Measurements from ENCODE around the gene SNIP1.
"Not testable (repeated sequence)": the region's sequence is repeated elsewhere in the genome, so short reads cannot be mapped to it uniquely, and the experiment has no call there.

Gene SNIP1

DNA sequence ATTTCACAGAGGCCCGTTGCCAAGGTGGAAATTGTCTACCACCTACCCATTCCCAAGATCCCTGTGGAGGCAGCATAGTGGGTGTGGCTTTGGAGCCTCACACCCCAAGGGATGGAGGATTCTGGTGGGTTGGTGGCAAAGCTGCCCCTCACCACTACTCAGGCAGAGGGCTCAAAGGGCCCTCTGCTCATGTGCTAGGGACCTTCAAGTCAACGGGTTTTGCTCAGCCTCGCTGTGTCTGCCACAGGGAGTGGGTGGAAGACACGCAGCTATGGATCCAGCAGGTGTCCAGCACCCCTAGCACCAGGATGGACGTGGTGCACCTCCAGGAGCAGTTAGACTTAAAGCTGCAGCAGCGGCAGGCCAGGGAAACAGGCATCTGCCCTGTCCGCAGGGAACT is 5.0 kb upstream of the SNIP1 start:
- no peak for DNase-seq (ENCODE audit: low read depth)

DNA sequence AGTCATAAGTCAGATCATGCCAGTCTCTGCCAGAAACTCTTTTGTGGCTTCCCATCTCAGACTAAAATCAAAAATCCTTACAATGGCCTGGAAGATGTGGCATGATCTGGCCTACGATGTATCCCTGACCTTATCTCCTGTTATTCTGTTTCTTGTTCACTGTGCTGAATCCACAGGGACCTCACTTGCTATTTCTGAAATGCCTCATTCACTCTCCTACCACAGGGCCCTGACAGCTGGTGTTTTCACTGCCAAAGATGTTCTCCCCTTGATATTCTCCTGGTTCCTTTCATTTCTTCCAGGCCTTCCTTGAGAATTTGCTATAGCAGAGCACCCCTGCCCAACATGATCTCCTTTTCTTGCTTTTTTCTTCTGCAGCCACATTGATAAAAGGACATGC is 4.3 kb upstream of the SNIP1 start:
- no peak for DNase-seq (ENCODE audit: low read depth)

DNA sequence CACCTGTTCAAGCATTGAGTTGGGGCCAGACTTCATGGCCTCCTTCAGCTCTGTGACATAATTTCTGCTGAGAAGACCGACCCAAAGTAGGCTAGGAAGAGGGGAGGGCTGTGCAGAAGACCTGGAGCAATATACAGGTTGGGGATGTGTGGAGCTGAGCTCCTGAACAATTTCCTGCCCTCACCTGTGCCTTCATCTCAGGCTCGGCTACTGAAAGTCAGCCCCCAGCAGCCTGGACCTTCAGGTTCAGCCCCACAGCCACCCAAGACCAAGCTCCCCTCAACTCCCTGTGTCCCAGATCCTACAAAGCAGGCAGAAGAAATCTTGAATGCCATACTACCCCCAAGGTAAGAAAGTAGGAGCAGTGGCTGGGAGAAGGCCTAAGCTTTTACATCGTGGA is 3.3 kb upstream of the SNIP1 start:
- DNase-seq (ENCODE audit: low read depth), result no peak

DNA sequence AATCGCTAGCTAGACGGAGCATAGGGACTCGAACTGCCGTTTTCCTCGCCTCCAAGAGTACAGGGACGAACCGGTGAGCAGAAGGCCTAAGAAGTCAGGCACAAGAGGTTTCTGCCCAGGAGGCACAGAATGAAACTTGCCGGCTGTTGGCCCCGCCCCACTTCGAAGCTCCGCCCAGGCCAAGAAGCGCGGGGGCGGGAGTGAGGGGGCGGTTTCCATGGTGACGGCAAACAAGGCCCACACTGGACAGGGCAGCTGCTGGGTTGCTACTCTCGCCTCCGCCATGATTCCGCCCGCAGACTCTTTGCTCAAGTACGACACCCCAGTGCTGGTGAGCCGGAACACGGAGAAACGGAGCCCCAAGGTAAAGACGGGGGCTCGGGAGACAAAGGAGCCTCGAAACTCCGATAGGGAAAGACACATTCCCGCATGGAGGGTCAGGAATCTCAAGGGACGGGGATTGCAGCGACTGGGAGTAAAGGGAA is 2.7 kb upstream of the SNIP1 start, which contains the start of gene DNALI1:
DNALI1 (plus strand) TSS at position 229 of the 485 bp plus-strand sequence; CDS start at position 284, 55 bp downstream.
- DNase-seq (ENCODE audit: low read depth), result no peak

DNA sequence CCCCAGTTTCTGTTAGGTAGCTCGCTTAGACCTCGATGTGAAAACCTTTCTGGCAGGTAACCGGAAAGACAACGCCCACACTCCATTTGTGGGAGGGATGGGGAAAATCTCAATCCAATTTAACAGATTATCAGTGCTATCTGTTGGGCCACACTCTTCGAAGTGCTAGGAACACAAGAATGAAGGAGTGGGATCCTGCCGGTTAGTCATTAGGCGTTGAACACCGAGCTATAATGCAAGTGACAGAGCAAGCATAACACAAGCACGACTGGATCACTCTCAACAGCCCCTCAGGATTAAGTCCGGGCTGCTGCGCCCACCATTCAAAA is 531 bp downstream of the SNIP1 start:
- no peak for DNase-seq (ENCODE audit: low read depth)

DNA sequence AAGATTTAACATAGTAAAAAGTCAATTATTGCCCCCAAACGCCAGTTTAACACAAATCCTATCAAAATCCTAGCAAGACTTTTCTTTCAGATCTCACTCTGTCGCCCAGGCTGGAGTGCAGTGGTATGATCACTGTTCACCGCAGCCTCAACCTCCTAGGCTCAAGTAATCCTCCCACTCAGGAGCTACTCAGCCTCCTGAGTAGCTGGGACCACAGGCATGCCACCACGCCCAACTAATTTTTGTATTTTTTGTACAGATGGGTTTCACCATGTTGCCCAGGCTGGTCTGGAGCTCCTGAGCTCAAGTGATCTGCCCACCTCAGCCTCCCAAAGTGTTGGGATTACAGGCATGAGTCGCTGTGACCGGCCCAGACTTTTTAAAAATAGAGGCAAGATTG is 4.8 kb downstream of the SNIP1 start:
- no peak for DNase-seq (ENCODE audit: low read depth)

DNA sequence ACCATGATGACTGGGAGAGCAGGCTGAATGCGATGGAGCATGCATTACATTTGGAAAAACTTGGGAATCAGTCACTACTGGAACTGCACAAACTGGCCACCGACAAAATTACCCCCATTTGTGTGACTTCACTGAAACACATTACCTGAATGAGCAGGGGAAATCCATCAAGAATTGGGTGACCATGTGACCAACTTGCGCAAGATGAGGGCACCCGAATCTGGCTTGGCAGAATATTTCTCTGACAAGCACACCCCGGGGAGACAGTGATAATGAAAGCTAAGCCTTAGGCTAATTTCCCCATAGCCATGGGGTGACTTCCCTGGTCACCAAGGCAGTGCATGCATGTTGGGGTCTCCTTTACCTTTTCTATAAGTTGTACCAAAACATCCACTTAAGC is 9.1 kb downstream of the SNIP1 start:
- DNase-seq (ENCODE audit: low read depth), result no peak

DNA sequence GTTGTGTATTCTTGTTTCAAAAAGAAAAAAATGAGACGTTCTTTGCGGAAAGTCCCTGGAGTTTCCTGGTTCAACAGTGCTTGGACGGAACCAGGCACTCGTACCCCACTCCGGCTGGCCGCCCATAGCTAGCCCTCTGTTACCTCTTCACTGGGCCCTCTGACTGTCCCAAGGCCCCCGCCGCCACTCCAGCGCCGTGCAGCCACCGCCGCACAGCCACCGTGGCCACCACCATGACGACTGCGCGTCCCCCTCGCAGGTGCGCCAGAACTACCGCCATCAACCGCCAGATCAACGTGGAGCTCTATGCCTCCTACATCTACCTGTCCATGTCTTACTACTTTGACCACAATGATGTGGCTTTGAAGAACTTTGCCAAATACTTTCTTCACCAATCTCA is 9.6 kb downstream of the SNIP1 start:
- DNase-seq (ENCODE audit: low read depth), result no peak

DNA sequence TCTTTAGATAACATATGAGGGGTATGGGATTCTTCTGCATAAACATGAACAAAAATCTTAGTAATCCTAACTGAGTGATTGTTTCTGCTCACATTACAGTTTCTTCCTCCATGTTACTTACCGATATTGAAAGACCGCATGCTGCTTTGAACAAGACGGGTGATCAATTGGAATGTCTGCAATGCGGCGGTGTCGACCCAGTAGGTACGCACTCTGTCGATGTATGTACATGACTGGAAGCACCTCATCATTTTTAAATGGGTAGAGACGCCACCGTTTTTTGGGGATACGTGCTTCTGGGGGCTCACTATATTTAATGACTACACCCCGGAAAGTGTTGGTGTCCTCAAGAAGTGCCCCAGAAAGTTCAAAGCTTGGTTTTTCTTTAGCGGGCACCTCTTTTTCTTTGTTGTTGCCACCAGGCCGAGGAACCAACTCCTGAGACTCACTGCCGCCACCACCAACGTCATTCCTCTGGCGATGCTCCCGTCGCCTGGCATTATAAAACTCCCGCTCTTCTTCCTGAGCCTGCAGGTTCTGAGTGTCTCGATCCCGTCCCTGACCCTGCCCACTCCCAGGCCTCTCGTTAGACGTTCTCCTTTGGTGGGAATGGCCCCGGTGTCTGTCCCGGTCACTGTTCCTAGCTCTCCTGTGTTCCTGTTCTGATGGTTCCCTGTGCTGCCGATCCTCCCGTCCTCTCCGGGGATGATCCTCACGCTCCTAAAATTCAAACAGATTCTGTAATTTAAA is 13.9 kb downstream of the SNIP1 start:
- no peak for DNase-seq (ENCODE audit: low read depth)

DNA sequence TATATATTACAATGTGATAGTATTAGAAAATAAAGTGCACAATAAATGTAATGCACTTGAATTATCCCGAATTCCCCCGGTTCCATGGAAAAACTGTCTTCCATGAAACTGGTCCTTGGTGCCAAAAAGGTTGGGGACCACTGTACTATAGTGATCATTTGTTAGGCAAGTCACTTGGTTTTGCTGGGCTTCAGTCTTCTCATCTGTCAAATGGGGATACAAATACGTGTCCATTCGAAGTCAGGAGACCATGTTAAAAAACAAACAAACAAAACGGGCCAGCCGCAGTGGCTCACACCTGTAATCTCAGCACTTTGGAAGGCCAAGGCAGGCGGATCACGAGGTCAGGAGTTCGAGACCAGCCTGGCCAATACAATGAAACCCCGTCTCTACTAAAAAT is 14.9 kb downstream of the SNIP1 start:
- not testable (repeated sequence) for DNase-seq (ENCODE audit: low read depth)

DNA sequence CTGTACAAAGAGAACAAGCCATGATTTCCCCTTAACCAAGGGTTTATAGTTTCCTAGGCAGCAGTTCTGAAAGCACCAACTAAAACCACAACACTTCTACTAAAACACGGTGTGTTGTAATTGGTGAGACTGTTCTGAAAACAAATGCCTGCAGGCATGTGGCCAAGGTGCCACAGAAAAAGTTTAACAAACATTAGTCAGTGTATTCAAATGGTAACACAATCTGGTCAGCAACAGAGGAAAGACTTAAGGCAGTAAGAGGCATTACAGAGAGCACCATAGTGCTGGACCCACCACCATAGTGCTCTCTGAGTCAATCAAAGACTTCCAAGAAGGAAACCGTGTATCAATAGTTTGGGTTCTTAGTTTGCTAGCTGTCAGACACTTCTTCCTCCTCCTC is 16.7 kb downstream of the SNIP1 start:
- DNase-seq (ENCODE audit: low read depth), result no peak

DNA sequence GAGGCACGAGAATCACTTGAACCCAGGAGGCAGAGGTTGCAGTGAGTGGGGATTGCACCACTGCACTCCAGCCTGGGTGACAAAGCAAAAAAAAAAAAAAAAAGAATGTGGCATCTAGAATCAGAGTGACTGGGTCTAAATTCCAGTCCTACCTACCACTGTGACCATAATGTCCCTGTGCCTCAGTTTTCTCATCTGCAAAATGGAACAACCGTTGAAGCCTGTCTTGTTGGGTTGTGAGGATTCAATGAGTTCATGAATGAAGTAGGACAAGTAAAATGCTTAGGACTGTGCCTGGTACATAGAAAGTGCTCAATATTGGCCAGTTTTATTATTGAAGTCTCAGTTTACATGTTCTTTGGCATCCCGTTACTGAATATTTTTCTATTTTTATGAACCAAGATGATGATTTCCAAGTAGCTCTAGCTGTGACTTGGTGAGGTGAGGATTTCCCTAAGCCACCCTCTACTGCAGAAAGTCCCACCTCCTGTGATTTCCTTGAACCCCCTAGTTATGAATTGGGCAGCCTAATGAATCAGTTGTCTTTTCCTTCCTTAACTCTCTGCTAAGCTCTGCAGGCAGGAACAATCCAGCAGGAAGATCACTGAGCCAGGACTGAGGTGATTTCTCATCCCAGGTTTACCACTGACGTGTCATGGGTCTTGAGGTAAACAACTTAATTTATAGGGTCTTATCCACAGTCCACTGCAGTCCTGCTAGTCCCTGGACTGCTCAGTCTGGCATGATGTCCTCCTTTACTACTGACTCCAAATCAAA is 20.6 kb downstream of the SNIP1 start:
- DNase-seq (ENCODE audit: low read depth), result no peak

DNA sequence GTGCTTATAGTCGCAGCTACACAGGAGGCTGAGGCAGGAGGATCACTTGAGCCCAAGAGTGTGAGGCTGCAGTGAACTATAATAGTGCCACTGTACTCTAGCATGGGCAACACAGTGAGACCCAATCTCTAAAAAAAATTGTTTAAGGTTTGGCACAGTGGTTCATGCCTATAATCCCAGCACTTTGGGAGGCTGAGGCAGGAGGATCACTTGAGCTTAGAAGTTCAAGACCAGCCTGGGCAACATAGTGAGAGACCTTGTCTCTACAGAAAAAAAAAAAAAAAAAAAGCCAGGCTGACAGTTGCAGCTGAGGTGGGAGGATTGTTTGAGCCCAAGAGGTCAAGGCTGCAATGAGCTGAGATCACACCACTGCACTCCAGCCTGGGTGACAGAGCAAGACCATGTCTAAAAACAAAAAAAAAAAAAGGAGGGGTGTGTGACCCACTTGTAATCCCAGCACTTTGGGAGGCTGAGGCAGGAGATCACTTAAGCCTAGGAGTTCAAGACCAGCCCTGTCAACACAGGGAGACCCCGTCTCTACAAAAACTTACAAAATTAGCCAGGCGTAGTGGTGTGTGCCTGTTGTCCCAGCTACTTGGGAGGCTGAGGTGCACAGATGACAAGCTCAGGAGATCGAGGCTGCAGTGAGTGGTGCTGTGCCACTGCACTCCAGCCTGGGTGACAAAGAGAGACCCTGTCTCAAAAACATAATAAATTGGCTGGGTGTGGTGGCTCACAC is 21.5 kb downstream of the SNIP1 start:
- not testable (repeated sequence) for DNase-seq (ENCODE audit: low read depth)

DNA sequence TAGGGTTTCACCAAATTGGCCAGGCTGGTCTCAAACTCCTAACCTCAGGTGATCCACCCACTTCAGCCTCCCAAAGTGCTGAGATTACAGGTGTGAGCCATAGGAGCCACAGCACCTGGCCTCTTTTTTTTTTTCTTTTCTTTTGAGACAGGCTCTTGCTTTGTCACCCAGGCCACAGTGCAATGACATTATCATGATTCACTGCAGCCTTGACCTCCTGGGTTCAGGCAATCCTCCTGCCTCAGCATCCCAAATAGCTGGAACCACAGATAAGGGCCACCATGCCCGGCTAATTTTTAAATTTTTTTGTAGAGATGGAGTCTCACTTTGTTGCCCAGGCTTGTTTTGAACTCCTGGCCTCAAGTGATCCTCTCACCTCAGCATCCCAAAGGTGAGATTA is 24.2 kb downstream of the SNIP1 start:
- not testable (repeated sequence) for DNase-seq (ENCODE audit: low read depth)

DNA sequence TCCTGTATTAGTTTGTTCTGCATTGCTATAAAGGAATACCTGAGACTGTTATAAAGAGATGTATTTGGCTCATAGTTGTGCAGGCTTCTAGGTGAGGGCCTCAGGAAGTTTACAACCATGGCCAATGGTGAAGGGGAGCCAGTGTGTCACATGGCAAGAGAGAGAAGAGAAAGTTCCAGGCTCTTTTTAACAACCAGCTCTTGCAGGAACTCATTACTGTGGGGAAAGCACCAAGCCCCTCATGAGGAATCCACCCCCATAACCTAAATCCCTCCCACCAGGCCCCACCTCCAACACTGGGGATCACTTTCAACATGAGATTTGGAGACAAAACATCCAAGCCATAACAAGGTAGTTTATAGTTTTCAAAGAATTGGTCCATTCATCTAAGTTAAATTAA is 34.5 kb downstream of the SNIP1 start:
- no peak for DNase-seq (ENCODE audit: low read depth)

DNA sequence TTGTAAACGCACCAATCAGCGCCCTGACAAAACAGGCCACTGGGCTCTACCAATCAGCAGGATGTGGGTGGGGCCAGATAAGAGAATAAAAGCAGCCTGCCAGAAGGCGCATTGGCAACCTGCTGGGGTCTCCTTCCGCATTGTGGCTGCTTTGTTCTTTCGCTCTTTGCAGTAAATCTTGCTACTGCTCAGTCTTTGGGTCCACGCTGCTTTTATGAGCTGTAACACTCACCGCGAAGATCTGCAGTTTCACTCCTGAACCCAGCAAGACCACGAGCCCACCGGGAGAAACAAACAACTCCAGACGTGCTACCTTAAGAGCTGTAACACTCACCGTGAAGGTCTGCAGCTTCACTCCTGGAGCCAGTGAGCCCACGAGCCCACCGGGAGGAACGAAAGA is 35.2 kb downstream of the SNIP1 start:
- peak; percentile 12 for DNase-seq (ENCODE audit: low read depth)

DNA sequence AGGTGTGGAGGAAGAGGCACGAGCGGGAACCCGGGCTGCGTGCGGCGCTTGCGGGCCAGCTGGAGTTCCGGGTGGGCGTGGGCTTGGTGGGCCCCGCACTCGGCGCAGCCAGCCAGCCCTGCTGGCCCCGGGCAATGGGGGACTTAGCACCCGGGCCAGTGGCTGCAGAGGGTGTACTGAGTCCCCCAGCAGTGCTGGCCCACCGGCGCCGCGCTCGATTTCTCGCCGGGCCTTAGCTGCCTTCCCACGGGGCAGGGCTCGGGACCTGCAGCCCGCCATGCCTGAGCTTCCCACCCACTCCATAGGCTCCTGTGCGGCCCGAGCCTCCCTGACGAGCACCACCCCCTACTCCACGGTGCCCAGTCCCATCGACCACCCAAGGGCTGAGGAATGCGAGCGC is 35.9 kb downstream of the SNIP1 start:
- not testable (repeated sequence) for DNase-seq (ENCODE audit: low read depth)

DNA sequence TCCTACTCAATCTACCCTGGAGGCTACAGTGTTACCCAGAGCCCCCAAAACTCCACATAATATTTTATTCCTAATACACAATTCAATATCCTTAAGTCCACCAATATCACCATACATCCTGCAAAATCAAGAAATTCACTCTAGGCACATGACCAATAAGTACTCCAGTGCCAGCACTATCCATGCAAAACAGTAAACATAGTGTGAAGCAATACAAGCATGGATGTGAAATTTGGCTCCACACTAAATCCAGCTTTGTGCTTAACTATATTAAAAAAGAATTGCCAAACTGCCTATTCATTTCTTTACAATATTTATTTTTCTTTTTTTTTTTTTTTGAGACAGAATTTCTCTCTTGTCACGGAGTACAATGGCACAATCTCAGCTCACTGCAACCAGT is 36.5 kb downstream of the SNIP1 start:
- DNase-seq (ENCODE audit: low read depth), result no peak

DNA sequence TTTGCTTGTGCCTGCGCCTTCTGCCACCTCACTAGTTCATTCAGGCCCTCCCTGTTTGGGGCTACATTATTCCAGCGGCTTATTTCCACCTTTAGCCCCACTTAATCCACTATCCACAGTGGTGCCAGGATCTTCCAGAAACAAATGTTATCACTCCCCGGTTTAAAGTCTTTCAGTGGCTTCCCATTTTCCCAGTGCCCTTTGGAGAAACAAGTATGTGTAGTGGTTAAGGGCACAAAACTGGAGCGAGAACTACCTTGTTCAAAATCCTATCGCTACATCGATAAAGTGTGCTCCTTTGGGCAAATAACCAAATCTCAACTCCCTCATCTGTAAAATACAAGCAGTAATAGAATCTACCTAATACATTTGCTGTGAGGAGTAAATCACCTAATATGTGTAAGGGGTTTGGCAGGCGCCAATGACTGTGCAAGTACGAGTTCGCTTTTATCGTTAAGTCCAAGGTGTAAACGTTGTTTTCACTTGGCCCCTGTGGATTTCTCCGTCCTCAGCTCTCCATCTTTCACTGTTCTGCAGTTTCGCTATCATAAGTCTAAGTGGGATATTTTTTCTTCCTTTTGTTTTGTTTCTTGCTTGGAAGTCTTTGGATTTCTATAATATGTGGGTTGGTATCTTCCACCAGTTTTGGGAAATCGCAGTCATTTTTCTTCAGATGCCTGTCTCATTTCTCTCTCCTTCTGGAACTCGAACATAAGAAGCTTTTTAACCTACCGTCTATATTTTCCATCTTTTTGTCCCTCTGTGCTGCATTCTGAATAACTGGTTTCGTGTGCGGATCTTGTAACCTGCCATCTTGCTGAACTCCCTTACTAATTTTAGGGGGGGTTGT is 38.7 kb downstream of the SNIP1 start:
- DNase-seq (ENCODE audit: low read depth), result no peak

DNA sequence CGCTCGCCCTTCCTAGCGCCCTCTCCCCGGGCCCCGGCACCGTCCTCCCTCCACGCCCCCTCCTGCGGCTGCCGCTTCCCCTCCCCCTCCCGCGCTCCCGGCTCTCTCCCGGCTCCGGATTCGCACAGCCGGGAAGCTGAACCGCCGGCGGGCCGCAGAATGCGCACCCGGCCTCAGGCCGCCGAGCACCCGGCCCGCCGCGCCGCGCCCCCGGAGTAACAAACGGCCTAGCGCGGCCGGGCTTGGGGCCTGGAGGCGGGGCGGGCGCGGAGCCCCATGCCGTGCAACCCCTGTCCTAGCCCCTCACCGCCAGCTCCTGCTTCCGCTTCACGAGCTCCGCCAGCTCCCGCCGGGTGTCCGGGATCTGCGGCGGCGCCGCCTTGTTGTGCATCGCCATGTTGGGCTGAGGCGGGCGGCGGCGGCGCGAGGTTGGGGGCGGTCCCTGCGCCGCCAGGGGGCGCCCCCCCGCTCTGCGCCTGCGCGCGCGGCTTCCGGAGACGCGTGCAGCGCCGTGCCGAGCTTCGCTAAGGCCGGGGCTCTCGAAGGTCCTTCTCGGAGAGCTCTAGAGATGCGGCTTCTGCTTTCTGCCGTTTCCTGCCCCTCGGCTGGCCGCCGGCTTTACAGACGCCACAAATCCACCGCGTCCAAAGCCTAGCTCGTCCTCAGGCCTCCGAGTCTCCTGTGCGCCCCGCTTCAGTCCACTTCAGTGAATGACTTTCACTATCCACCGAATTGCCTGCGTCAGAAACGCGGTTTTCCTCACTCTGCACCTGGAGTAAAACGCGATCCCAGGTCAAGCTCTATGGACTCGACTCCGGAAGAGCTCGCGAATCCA is 39.5 kb downstream of the SNIP1 start, which contains the start of gene MEAF6:
MEAF6 (minus strand) TSS at position 417 of the 835 bp plus-strand sequence; CDS start at position 397, 20 bp downstream.
- DNase-seq (ENCODE audit: low read depth), result peak; percentile 80
